Measurements from ENCODE around the gene NRCAM.

The NRCAM gene

DNA sequence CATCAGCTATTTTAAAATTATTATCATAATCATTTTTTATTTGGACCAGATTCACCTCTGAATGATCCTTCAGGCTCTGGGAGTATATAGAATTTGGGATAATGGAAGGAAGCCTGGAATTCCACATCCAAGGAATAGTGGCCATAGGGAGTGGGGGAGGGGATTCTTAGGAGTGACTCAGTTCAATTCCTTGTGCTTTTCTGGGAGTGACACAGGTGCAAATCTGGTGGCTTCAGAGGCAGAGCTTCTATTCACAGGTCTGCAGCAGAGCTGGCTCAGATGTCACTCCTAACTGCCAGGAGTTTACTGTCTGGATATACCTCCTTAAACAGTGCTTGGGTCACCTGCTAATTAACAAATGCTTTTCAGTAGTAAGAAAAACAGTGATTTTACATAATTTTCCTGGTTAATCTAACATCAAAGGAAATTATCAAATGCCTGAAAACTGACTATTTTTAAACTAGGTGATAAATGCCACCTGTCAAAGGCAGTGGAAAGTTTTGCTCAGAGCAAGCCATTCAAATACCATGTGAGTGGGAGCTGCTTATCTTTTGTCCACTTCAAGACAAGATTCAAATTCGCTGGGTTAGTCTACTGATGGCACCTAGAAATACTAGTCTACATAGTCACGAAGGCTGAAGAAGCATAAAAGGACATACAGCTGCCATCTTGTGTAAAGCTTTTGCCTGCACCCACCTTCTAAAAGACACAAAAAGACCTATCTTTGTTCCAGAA, 219.4 kb downstream of the NRCAM start:
- DNase-seq = no peak

DNA sequence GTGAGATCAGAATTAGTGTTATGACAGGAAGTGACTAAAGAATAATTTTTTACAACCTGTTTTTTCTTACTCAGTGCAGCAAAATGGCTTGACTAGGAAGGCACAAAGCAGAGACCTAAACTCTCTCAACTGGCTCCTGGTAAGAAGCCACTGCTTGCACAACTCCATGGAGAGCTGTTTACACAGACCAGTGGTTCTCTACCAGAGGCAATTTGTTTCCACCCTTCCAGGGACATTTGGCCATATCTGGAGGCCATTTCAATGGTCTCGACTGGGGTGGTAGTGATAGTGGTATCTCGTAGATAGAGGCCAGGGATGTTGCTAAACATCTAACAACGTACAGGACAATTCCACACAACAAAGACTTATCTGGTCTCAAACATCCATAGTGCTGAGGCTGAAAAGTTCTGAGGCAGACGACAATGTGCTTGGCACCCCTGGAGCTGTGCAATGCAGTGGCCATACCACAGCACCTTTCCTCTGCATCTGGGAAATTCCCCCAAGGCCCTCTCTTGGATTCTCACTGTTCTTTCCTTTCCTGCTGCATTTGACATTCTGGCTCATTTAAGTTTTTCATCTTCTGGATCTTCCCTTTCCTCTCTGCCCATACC, 220.7 kb downstream of the NRCAM start:
- no peak for DNase-seq

DNA sequence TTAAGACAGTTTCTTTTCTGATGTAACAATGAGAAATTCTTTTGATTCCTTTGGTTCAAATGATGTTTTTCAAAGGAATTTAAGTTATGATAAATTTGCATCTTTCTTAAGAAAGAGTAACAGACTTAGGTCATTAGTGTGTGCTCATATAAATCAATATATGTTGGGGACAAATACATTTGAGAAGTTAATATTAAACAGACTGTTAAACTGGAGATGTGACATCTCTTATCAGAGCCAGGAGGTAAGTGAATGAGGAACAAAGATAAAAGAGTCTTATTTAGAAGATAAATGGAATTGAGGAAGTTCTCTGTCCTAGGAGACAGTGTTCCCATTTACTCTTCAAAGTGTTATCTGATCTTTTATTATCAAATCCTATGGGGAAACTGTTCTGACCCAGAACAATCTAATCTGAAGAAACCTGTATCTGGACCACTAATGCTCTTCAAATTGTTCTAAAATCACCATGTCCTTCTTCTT, 221.2 kb downstream of the NRCAM start:
- DNase-seq = no peak

DNA sequence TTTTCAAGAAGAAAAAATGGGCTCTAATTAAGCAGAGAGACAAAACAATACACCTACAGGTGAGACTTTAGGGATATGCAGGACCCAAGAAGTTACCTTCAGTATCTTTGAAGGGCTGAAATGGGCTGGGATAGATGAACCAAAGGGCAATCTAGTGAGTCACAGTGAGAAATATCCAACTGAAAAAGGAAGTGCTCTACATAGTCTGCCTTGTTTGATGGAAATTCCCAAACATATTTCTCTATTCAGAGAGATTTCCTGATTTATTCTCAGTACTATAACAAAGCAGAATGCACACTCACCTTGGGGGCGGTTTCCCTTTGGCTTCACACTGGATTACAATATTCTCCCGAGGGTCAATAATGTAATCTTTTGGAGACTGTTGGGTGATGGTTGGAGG, 222.0 kb downstream of the NRCAM start:
- DNase-seq = no peak

DNA sequence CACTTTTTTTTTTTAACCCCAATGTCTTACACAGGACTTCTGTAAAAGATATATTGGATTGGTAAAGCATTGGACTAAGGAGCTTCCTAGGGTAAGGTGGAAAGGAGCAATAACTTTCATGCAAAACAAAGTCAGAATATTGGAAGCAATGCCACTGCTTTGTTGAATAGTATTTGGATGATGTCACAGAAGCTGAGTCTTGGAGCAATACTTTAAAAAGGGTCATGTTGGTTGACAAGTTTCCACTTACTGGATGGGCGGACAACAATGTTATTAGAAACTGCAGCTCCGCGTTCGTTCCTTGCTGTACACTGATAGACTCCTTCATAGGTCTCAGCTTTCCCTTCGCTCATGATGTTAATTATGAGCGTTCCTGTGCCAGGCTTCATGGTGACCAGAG, 224.2 kb downstream of the NRCAM start:
- no peak for DNase-seq

DNA sequence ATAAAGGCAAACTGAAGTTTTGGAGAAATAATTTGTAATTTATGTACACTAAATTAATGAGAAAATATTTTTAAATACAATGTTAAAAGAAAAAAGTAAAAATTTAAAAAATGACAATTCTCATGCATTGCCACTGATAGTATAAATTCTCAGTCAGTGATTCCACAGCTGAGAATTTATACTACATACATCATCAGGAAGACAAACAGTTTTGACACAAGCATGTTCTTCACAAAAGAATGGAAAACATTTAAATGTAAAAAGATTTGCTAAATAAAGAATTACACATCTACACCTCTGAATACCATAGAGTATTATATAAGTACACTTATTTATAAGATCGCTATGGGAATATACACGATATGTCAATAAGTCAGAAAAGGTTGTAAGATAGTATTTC, 225.0 kb downstream of the NRCAM start:
- DNase-seq = no peak

DNA sequence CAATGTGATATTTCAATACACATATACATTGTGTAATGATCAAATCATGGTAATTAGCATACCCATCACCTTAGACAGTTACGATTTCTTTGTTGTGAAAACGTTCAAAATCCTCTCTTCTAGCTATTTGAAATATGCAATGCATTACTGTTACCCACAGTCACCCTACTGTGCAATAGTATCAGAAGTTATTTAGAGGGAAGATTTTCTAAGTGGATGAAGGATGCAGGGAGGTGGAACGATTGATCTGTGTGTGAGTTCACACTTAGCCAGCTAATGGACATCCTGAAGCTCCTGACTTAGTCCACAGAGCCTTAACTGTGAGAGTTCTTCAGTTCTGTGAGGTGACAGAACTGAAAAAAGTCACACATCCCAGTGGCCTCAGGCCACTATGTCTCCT, 228.9 kb downstream of the NRCAM start:
- DNase-seq = no peak

DNA sequence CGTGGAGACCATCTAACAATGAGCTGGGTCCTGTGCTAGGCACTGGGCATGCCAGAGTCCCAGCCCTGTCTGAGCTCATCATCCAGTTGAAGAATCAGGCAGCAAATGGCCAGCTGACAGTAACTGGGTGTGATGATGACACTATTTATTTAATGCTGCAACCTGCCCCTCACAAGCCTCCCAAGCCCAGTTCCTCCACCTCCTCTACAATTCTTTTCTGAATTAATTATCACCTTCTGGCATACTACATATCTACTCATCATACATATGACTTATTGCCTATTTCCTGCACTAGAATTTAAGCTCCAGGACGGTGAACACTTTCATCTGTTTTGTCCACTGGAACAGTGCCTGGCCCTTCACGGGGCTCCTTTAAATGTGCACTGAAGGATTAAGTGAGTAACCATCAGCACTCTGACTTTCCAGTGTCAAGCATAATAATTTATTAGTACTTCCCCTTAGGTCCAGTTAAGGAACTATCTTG, 229.4 kb downstream of the NRCAM start:
- no peak for DNase-seq

DNA sequence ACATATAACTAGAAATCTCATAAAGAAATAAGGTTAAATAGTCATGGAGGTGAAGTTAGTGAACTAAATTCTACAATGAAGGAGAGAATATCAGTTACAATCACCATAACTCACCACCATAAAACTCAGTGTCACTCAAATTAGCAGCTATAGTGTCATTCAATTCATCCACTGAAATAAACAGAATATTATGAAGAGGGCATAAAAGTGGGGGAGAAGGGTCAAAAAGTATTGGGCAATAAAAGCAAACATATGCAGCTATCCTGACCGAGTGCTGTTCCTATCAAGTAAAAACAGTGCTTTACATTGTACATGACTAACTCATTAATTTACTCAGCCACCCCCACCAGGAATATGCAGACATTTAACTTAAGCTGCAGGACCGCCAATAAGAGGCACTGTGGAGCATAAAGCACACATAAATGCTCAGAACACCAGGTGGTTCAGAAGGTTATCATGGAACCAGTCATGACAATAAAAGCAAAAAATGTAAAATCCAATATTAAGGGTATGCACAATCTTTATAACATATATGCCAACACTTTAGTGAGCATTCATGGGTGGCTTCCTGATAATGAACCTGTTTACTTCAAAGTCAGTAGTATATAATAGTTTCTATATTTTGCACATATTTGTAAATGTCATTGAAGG, 230.6 kb downstream of the NRCAM start:
- no peak for DNase-seq

DNA sequence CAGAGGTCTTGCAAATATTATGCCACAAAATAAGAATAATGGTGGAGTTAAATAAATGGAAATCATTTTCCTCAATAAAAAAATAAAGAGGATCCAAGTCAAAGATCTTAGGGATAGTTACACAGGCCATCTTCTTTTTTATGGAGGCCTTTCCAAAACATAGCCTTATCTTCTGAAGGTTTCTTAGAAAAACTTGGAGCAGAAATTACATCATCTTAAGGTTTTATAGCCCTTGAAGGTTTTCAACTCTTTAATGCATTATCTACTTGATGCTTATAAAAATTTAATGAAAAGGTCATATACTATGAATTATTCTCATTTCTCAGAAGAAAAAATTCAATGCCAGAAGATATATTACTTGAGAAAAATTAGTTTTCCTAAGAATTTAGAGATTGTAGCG, 231.8 kb downstream of the NRCAM start:
- no peak for DNase-seq

DNA sequence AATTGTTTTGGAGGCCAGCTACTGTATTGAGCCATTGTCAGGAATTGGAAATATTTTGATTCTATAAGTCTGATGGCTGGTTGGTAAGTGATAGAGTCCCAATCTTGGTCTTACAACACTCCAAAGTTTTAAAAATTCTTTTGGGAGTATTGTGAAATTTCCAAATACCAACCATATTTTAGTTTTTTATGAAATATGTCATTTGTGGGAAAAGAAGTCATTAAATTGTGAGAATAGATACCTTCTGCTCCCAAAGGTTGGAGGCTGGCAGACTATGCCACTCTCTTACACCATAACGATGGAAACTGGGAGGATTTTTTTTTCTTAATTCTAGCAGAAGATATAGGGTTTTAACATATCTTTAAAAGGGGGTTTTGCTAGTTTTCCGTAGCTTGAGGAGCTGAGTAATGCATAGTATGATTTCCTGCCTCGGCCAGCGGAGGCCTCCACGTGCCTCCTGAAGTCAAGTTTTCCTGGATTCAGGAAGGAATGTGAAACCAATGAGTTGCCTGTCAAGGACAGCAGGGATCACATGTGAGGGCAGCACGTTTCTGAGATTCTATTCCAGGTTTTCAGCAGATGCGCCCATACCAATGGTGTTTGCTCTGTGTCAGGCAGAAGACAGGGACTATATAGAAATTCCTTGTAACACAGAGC, 233.9 kb downstream of the NRCAM start:
- DNase-seq = no peak

DNA sequence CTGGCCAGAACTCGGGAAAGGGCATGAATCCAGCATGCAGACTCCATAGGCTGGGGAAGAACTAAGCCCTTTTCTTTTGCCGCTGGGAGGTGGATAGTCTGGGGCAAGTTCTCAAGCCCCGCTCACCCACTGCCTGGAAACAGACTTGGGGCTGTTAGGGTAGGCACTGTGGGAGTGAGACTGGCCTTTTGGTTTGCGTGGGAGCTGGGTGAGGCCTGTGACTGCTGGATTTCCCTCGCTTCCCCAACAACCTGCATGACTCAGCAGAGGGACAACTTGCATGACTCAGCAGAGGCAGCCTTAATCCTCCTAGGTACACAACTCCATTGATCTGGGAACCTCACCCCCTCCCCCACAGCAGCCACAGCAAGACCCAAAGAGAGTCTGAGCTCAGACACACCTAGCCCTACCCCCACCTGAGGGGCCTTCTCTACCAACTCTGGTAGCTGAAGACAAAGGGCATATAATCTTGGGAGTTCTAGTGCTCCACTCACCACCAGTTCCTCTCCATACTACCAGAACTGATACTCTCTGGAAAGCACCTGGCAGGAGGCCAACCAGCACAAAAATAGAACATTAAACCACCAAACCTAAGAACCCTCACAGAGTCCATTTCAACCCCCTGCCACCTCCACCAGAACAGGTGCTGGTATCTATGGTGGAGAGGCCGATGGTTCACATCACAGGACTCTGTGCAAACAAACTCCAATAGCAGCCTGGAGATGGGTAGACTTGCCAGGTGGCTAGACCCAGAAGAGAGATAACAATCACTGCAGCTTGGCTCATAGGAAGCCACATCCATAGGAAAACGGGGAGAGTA, 244.6 kb downstream of the NRCAM start:
- peak; percentile 59 for DNase-seq

DNA sequence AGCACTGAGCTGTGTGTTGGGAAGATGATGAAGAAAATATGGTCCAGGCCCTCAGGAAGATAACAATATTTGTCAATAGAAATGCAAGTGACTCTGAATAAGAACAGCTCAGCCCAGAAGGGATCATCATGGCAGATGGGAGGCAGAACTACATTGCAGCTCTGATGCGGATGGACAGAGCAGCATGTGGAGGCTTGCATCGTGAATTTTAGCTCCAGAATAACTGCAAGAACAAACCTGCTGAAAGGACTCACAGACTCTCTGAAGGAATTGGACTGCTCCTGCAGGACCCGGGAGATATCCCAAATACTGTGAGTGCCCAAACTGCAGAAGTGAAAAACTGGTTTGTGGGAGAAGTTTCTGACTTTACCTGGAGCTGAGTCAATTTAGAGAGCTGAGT, 245.4 kb downstream of the NRCAM start:
- no peak for DNase-seq

DNA sequence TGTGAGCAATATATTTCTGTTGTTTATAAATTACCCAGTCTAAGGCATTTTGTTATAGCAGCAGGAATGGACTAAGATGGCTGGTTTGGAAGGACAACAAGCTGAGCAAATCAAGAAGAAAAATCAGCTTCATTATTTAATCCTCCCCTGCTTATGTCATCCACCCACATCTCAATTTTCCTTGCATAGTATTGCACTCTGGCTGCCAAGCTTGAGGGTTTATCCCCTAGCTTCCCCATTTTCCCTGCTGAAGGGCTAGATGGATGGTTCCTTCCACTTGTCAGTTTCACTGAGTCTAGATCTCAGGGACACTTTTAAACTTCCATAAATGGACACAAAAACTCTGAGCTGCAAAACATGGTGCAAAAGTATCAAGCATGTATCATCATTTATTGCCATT, 250.9 kb downstream of the NRCAM start:
- no peak for DNase-seq

DNA sequence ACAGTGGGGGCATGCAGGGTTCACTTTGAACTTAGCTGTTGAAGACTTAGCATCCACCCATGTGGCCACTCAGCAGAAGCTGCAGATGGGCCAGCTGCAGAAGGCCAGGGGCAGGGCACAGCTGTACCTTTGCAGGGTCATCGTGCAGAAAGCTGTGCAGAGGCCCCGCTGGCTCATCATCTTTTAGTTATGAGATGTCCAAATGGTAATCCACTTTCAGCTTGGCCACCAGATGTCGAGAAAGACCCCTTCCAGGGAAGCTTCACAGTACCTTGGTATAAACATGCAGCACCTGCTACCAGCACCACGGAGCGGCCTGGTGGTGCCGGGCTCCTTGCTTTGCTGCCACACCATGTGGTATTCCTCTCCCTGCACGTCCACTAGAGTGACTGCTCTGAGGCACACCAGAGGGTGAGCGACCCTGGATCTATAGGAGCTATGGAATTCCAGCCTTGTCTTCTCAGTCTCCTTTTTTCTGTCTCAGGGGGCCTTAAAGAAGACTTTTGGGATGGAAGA, 251.9 kb downstream of the NRCAM start:
- no peak for DNase-seq

DNA sequence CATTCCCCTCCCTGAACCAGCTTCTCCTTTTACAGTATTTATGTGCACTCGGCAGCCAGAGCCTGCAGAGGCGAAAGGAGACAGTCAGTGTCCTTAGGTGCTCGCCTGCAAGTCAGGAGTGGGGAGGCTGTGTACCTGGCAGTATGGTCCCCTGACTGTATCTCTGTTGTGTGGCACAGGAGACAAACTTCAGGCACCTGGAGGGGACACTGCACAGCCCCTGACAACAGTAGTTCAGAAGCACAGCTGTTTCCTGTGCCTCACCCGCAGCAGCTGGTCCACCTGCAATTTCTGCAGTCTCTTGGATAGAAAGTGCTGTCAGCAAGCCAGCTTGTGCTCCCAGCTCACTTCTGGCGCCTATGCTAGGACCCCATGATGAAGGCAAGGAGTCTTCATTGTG, 252.7 kb downstream of the NRCAM start:
- no peak for DNase-seq

DNA sequence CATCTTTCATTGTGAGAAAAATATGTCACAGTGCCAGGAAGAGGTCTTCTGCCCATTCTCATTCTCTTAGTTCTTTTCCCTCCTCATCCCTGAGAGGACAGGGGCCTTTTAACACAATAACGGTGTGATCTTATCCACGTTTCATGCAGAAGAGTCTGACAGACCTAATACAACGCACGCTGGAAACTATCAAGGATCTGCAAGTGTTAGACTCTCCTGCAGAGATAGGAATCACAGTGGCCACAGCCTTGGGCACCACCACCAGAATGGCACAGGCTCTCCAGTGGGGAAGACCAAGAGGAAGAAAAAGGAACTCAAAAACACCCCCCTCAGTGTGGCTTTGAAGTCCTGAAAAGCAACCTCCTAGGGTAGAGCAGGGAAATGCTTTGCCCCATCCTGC, 253.5 kb downstream of the NRCAM start:
- DNase-seq = no peak

DNA sequence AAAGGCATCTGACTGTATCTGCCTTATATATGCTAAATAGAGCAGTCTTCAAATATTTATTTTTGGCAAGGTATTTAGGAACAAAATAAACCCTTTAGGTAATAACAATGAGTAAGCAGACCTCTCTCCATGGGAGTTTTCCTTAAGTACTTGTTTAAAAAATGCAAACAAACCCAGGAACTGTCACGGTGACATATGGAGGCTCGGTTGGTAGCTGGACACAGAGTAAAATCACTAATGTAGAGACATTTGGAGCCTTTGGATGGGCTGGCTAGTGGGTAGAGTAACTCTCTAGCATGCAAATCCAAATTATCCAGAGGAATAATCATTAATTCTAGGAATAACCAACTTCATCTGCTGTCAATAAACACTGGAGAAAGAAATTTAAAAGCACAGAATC, 254.5 kb downstream of the NRCAM start:
- no peak for DNase-seq

DNA sequence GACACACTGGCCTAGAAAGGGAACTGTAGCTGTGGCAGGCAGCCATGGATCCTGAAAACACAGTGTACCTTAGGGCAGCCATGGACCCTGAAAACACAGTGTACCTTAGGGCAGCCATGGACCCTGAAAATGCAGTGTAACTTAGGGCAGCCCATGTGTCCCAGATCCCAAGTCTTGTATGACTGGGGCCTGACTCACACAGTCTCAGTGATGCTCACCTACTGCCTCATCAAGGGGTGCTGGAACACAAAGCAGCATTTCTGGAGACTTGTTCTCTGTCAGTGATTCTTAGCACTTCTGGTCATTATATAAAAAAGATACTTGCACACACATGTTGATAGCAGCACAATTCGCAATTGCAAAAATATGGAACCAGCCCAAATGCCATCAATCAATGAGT, 255.9 kb downstream of the NRCAM start:
- DNase-seq = no peak

DNA sequence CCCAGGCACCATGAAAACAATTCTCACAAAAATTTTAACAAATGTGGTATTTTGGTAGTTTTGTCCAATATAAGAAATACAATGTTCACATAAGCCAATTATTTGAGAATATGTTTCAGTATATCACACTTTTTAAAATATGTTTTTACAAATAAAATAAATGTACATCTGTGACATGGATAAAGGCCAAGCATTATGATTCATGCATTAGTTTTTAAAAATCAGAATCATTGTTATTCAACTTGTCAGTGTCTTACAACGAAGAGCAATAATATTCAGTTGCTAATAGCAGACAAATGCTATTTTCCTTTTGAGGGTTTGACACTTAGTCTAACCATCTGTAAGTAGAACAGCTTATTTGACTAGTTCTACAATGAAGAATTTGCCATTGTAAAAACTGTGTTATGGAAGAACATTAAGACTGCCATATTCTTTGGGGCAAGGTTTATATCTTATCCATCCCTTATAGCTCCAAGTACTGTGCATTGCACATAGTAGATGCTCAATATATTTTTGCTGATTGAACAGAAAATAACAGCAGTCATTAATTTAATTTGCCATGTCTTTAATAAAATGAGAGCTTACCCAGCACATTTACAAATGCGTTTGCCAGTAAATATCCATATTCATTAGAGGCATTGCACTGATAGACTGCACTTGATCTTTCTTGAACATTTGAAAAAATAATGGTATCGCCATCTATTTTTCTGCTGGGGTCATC, 258.7 kb downstream of the NRCAM start:
- DNase-seq = no peak

DNA sequence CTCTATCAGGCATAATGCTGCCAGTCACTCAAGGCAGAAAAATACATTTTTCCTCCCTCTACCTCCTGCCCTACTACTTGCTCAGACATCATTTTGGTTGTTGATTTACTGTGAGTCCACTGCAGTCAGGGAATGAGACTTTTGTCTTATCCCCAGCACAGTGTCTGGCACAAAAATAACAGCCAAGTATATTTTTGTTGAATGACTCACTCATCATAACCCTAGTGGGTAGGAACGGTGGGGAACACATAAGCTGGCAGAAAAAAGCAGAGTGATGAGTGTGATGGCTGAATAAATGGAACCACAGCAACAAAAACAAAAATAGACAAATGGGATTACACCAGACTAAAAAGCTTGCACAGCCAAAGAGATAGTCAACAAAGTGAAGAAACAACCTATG, 260.2 kb downstream of the NRCAM start:
- DNase-seq = no peak
